ENCODE results near the gene FAM228B.

- no peak for TF ChIP-seq CTCF (IDR thresholded peaks at IDR 0.05)
- no peak for TF ChIP-seq EZH2 (IDR thresholded peaks at IDR 0.05)
- TF ChIP-seq EZH2phosphoT487 (IDR thresholded peaks at IDR 0.05): no peak
Observed at GRCh38 chr2:24106786-24107185, 16.5 kb upstream of the FAM228B start.

Data from neural progenitor cell (in vitro differentiated cells).